ENCODE measurements around the gene OVAAL. TPM values are rescaled to one million over a fixed set of nuclear protein-coding genes. Genes with fewer than 3 reads are reported as not detected.

OVAAL gene
- total RNA-seq, 1 experiment from 2014 or later: not detected

- no peaks in the 10 kb centered on the region for H3K27me3 Mint-ChIP-seq (ENCODE audit: insufficient read depth, unreplicated experiment)
- H3K4me3 Mint-ChIP-seq (ENCODE audit: unreplicated experiment): no peak overlapping the region
- TF ChIP-seq CTCF (IDR thresholded peaks at IDR 0.05; ENCODE audit: unreplicated experiment): peak; percentile 98
- peak; percentile 95 for DNase-seq (ENCODE audit: unreplicated experiment)
- TSS peak; percentile 89 for BruUV-seq (replicated peaks)
- peaks cover 7% of the 10 kb centered on the region for H3K36me3 Mint-ChIP-seq (ENCODE audit: insufficient read depth, unreplicated experiment)
- peaks cover 8% of the 10 kb centered on the region for H3K9me3 Mint-ChIP-seq (ENCODE audit: unreplicated experiment)
- intact Hi-C loops (cut with micrococcal nuclease): loop anchor here (1.0 to 10.0 kb wide), 9 partner anchors 17 to 909 kb away; partner anchors contain the start of genes IER5, MR1 and XPR1
- peak overlapping the region; percentile 91 for H3K27ac Mint-ChIP-seq (ENCODE audit: low read depth, unreplicated experiment)
- POLR2A ChIA-PET: interaction anchor here (0.5 to 8.5 kb wide), 34 partner anchors 8 to 1374 kb away, joined by 3 to 151 read pairs (median 4); partner anchors contain the start of genes ACBD6, MR1, STX6 and XPR1
- peaks cover 7% of the 10 kb centered on the region for H3K4me1 Mint-ChIP-seq (ENCODE audit: insufficient read depth, unreplicated experiment)
- CTCF ChIA-PET: interaction anchor here (0.5 to 13.2 kb wide), 60 partner anchors 8 to 768 kb away, joined by 3 to 253 read pairs (median 4); partner anchors contain the start of genes ACBD6, MR1 and XPR1
These were observed 42.8 kb upstream of the OVAAL start for GRCh38 chr1:180515857-180516388.

GRCh38 chr1:180519846-180520245 lies 38.9 kb upstream of the OVAAL start:
- Mint-ChIP-seq H3K9me3 (ENCODE audit: unreplicated experiment) (peaks cover 9% of the 10 kb centered on the region), H3K4me1 (ENCODE audit: insufficient read depth, unreplicated experiment) (peaks cover 44% of the 10 kb centered on the region), H3K27ac (ENCODE audit: low read depth, unreplicated experiment) (peak overlapping the region; percentile 74), H3K27me3 (ENCODE audit: insufficient read depth, unreplicated experiment) (no peaks in the 10 kb centered on the region), H3K4me3 (ENCODE audit: unreplicated experiment) (no peak overlapping the region), H3K36me3 (ENCODE audit: insufficient read depth, unreplicated experiment) (peaks cover 7% of the 10 kb centered on the region)
- no peak for DNase-seq (ENCODE audit: unreplicated experiment)
- CTCF ChIA-PET: interaction anchor here (0.6 to 13.2 kb wide), 6 partner anchors 12 to 344 kb away, joined by 3 to 253 read pairs (median 4); partner anchors contain the start of gene XPR1
- no TSS peak for BruUV-seq (replicated peaks)
- POLR2A ChIA-PET: interaction anchor here (0.5 to 4.5 kb wide), 6 partner anchors 9 to 343 kb away, joined by 3 to 63 read pairs (median 32); partner anchors contain the start of genes ACBD6 and XPR1
- TF ChIP-seq CTCF (IDR thresholded peaks at IDR 0.05; ENCODE audit: unreplicated experiment): no peak
- intact Hi-C loops (cut with micrococcal nuclease): loop anchor here (5.0 to 10.0 kb wide), 3 partner anchors 512 to 905 kb away; partner anchors contain the start of genes IER5 and MR1

- intact Hi-C loops (cut with micrococcal nuclease): no loop called here
- Mint-ChIP-seq H3K27me3 (ENCODE audit: insufficient read depth, unreplicated experiment) (no peaks in the 10 kb centered on the region), H3K9me3 (ENCODE audit: unreplicated experiment) (peaks cover 9% of the 10 kb centered on the region), H3K36me3 (ENCODE audit: insufficient read depth, unreplicated experiment) (peaks cover 7% of the 10 kb centered on the region), H3K27ac (ENCODE audit: low read depth, unreplicated experiment) (peak overlapping the region; percentile 82), H3K4me1 (ENCODE audit: insufficient read depth, unreplicated experiment) (peaks cover 61% of the 10 kb centered on the region), H3K4me3 (ENCODE audit: unreplicated experiment) (peak overlapping the region; percentile 34)
- peak; percentile 96 for DNase-seq (ENCODE audit: unreplicated experiment)
- no peak for TF ChIP-seq CTCF (IDR thresholded peaks at IDR 0.05; ENCODE audit: unreplicated experiment)
- ChIA-PET CTCF (interaction anchor here (1.0 to 13.2 kb wide), 8 partner anchors 9 to 342 kb away, joined by 3 to 253 read pairs (median 6); partner anchors contain the start of gene XPR1), POLR2A (interaction anchor here (0.6 to 4.5 kb wide), 26 partner anchors 8 to 620 kb away, joined by 3 to 63 read pairs (median 4); partner anchors contain the start of genes ACBD6 and XPR1)
- BruUV-seq (replicated peaks): TSS peak; percentile 90
These were observed 37.1 kb upstream of the OVAAL start for GRCh38 chr1:180521474-180522212.

GRCh38 chr1:180522213-180522515 lies 36.6 kb upstream of the OVAAL start:
- H3K36me3 Mint-ChIP-seq (ENCODE audit: insufficient read depth, unreplicated experiment): peaks cover 7% of the 10 kb centered on the region
- H3K4me3 Mint-ChIP-seq (ENCODE audit: unreplicated experiment): peak overlapping the region; percentile 34
- peaks cover 65% of the 10 kb centered on the region for H3K4me1 Mint-ChIP-seq (ENCODE audit: insufficient read depth, unreplicated experiment)
- DNase-seq (ENCODE audit: unreplicated experiment): peak; percentile 99
- TF ChIP-seq CTCF (IDR thresholded peaks at IDR 0.05; ENCODE audit: unreplicated experiment): no peak
- ChIA-PET CTCF (interaction anchor here (1.0 to 13.2 kb wide), 9 partner anchors 8 to 341 kb away, joined by 3 to 253 read pairs (median 4); partner anchors contain the start of gene XPR1), POLR2A (interaction anchor here (0.6 to 4.5 kb wide), 23 partner anchors 8 to 619 kb away, joined by 3 to 63 read pairs (median 4); partner anchors contain the start of genes ACBD6 and XPR1)
- no peaks in the 10 kb centered on the region for H3K27me3 Mint-ChIP-seq (ENCODE audit: insufficient read depth, unreplicated experiment)
- intact Hi-C loops (cut with micrococcal nuclease): no loop called here
- BruUV-seq (replicated peaks): no TSS peak
- H3K27ac Mint-ChIP-seq (ENCODE audit: low read depth, unreplicated experiment): peak overlapping the region; percentile 82
- H3K9me3 Mint-ChIP-seq (ENCODE audit: unreplicated experiment): peaks cover 9% of the 10 kb centered on the region

All from MCF 10A (cell line).